Nephron progenitor cell (in vitro differentiated cells): ENCODE data around the gene DNAH9.

Source experiments
- DNase-seq: peaks from one replicate; pipeline ENCODE4 v3.0.0; 2021
- H3K27ac Mint-ChIP-seq: 2 replicates; pipeline ENCODE4 v1.8.0; 2021; ENCODE audit warnings: mild to moderate bottlenecking, moderate library complexity, mixed read lengths
- H3K27me3 Mint-ChIP-seq: 2 replicates; pipeline ENCODE4 v1.8.0; 2021; ENCODE audit warnings: mild to moderate bottlenecking, low read depth, mixed read lengths; ENCODE audit not compliant: poor library complexity
- H3K36me3 Mint-ChIP-seq: 2 replicates; pipeline ENCODE4 v1.8.0; 2021; ENCODE audit warnings: low read depth, mixed read lengths
- H3K4me1 Mint-ChIP-seq: 2 replicates; pipeline ENCODE4 v1.8.0; 2021; ENCODE audit warnings: mixed read lengths
- H3K4me3 Mint-ChIP-seq: 2 replicates; pipeline ENCODE4 v1.8.0; 2021; ENCODE audit warnings: mild to moderate bottlenecking, moderate library complexity, mixed read lengths
- H3K9me3 Mint-ChIP-seq: 2 replicates; pipeline ENCODE4 v1.8.0; 2021; ENCODE audit warnings: mild to moderate bottlenecking, moderate library complexity, mixed read lengths
- CTCF ChIP-seq: fragments of 200-600 bp; sonication (generic); IDR thresholded peaks from 2 replicates; pipeline ENCODE4 v1.5.0; 2021; ENCODE audit warnings: antibody characterized with exemption

The DNAH9 gene

DNA sequence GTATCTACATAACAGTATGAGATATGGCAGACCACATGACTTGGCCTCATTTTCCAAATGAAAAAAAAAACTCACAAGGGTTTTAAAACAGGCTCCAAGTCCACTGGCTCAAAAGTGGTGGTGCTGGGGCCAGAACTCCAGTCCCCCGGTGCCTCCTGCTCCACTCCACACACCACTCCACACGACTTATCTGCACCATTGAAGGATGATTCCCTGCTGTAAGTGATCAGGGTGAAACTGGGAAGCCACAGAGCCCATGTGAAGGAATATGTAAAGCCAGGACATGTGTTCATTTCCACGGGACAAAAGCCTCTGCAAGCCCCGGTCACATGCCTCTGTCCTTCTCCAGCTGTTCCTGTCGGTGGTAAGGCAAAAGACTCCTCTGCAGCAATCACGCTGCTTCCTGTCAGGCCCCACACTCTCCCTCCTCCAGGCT is 301.8 kb downstream of the DNAH9 start:
- Mint-ChIP-seq H3K36me3 (no peaks in the 10 kb centered on the region), H3K4me3 (no peak overlapping the region), H3K4me1 (peaks cover 9% of the 10 kb centered on the region), H3K9me3 (no peaks in the 10 kb centered on the region), H3K27ac (no peak overlapping the region), H3K27me3 (peaks cover 2% of the 10 kb centered on the region)
- no peak for DNase-seq
- no peak for TF ChIP-seq CTCF

GRCh38 chr17:11900655-11901054 is 302.4 kb downstream of the DNAH9 start:
- H3K9me3 Mint-ChIP-seq: no peaks in the 10 kb centered on the region
- no peak overlapping the region for H3K4me3 Mint-ChIP-seq
- no peak for TF ChIP-seq CTCF
- H3K27ac Mint-ChIP-seq: no peak overlapping the region
- peaks cover 3% of the 10 kb centered on the region for H3K27me3 Mint-ChIP-seq
- DNase-seq: no peak
- H3K36me3 Mint-ChIP-seq: no peaks in the 10 kb centered on the region
- H3K4me1 Mint-ChIP-seq: peaks cover 9% of the 10 kb centered on the region

GRCh38 chr17:11901931-11902330 is 303.7 kb downstream of the DNAH9 start:
- peaks cover 8% of the 10 kb centered on the region for H3K27me3 Mint-ChIP-seq
- no peaks in the 10 kb centered on the region for H3K36me3 Mint-ChIP-seq
- H3K4me1 Mint-ChIP-seq: peaks cover 9% of the 10 kb centered on the region
- no peaks in the 10 kb centered on the region for H3K9me3 Mint-ChIP-seq
- TF ChIP-seq CTCF: no peak
- no peak for DNase-seq
- no peak overlapping the region for H3K4me3 Mint-ChIP-seq
- no peak overlapping the region for H3K27ac Mint-ChIP-seq

DNA sequence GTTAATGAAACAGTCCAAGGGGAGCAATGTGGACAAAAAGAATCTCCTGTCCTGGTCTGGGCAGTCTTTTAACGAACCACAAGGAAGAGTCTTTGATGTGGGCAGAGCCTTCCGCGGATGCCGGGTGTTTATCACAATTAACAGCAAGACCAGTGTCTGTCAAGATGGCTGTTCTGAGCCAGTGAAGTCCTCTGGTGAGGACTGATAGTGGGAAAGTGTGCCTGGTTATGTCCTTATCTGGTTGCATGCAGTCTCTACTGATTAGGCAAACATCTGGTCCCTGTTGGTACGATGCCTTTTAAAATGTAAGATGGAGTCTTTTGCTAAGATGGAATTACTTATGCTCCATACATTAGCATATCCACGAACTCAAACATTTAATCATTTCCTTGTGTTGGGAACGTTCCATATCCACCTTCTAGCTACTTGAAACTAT is 310.5 kb downstream of the DNAH9 start:
- peaks cover 6% of the 10 kb centered on the region for H3K36me3 Mint-ChIP-seq
- H3K27ac Mint-ChIP-seq: peak overlapping the region; percentile 7
- no peak for DNase-seq
- TF ChIP-seq CTCF: no peak
- H3K9me3 Mint-ChIP-seq: peaks cover 19% of the 10 kb centered on the region
- H3K4me3 Mint-ChIP-seq: no peak overlapping the region
- H3K27me3 Mint-ChIP-seq: peaks cover 9% of the 10 kb centered on the region
- H3K4me1 Mint-ChIP-seq: no peaks in the 10 kb centered on the region

- TF ChIP-seq CTCF: peak; percentile 28
- H3K36me3 Mint-ChIP-seq: peaks cover 6% of the 10 kb centered on the region
- no peak overlapping the region for H3K4me3 Mint-ChIP-seq
- peaks cover 19% of the 10 kb centered on the region for H3K9me3 Mint-ChIP-seq
- H3K27me3 Mint-ChIP-seq: peaks cover 9% of the 10 kb centered on the region
- DNase-seq: peak; percentile 6
- H3K4me1 Mint-ChIP-seq: no peaks in the 10 kb centered on the region
- no peak overlapping the region for H3K27ac Mint-ChIP-seq
These were observed 311.1 kb downstream of the DNAH9 start for GRCh38 chr17:11909348-11909747.

- H3K4me3 Mint-ChIP-seq: no peak overlapping the region
- peaks cover 4% of the 10 kb centered on the region for H3K36me3 Mint-ChIP-seq
- DNase-seq: no peak
- H3K4me1 Mint-ChIP-seq: no peaks in the 10 kb centered on the region
- peaks cover 12% of the 10 kb centered on the region for H3K9me3 Mint-ChIP-seq
- no peak overlapping the region for H3K27ac Mint-ChIP-seq
- peaks cover 4% of the 10 kb centered on the region for H3K27me3 Mint-ChIP-seq
- TF ChIP-seq CTCF: no peak
These were observed 317.8 kb downstream of the DNAH9 start for GRCh38 chr17:11916091-11916490.
